Measurements from ENCODE around the gene PCYT2.

GRCh38 chr17:81905993-81906392, 5.2 kb downstream of the PCYT2 start:
- TF ChIP-seq CTCF (conservative IDR thresholded peaks at IDR 0.05) (no peak), ZFX (IDR thresholded peaks at IDR 0.05) (no peak)
